ENCODE measurements around the gene AGAP1.

DNA sequence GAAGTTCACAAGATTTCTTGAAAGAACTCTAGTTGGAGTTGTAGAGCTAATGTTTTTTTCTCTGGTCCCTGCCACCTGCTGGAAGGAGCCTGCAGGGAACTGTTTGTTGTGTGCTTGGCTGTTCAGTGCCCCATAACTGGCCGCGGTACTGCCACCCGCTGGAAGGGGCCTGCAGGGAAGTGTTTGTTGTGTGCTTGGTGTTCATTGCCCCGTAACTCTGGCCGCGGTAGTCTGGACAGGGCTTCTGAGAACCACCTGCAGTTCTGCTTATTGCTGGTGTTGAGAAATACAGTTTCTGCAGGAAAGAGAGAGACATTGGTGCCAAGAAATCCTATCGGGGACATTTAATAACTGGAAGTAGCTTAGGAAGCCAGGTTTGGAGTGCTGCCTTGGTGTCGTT lies 58.1 kb downstream of the AGAP1 start:
- TF ChIP-seq, protein P1, sequence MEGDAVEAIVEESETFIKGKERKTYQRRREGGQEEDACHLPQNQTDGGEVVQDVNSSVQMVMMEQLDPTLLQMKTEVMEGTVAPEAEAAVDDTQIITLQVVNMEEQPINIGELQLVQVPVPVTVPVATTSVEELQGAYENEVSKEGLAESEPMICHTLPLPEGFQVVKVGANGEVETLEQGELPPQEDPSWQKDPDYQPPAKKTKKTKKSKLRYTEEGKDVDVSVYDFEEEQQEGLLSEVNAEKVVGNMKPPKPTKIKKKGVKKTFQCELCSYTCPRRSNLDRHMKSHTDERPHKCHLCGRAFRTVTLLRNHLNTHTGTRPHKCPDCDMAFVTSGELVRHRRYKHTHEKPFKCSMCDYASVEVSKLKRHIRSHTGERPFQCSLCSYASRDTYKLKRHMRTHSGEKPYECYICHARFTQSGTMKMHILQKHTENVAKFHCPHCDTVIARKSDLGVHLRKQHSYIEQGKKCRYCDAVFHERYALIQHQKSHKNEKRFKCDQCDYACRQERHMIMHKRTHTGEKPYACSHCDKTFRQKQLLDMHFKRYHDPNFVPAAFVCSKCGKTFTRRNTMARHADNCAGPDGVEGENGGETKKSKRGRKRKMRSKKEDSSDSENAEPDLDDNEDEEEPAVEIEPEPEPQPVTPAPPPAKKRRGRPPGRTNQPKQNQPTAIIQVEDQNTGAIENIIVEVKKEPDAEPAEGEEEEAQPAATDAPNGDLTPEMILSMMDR (IDR thresholded peaks at IDR 0.05): peak; percentile 63
- no peak for TF ChIP-seq JUN (IDR thresholded peaks at IDR 0.05)
- no peak for TF ChIP-seq ZC3H11A (IDR thresholded peaks at IDR 0.05)
- TF ChIP-seq BHLHE40 (IDR thresholded peaks at IDR 0.05; ENCODE audit: low read depth, low read length): no peak
- no peak for TF ChIP-seq CBX8 (IDR thresholded peaks at IDR 0.05)

Data from A549 (cell line).